ENCODE measurements around the gene POLDIP2.

Gene POLDIP2

GRCh38 chr17:28338056-28338768 is 19.1 kb downstream of the POLDIP2 start:
- DNase-seq (ENCODE audit: low read depth in 2 of 3, low spot score in 2 of 3), result no peak

GRCh38 chr17:28335959-28336871 is 21.1 kb downstream of the POLDIP2 start:
- DNase-seq (ENCODE audit: low read depth in 2 of 3, low spot score in 2 of 3), result no peak

- DNase-seq (ENCODE audit: low read depth in 2 of 3, low spot score in 2 of 3), result peak; percentile 73 to 94 (median 88)
Observed at GRCh38 chr17:28335201-28335958, 21.9 kb downstream of the POLDIP2 start, which contains the start of the genes IFT20 and TNFAIP1. Gene IFT20, minus strand, starts transcription at chr17:28335472. Its CDS starts 3,487 bp downstream, at chr17:28331985. Gene TNFAIP1, plus strand, starts transcription at chr17:28335761. Its CDS starts 3,761 bp downstream, at chr17:28339522.

GRCh38 chr17:28334666-28335200 is 22.6 kb downstream of the POLDIP2 start:
- no peak for DNase-seq (ENCODE audit: low read depth in 2 of 3, low spot score in 2 of 3)

GRCh38 chr17:28334171-28334570 is 23.2 kb downstream of the POLDIP2 start:
- no peak for DNase-seq (ENCODE audit: low read depth in 2 of 3, low spot score in 2 of 3)

- DNase-seq (ENCODE audit: low read depth in 2 of 3, low spot score in 2 of 3), result no peak
Observed at GRCh38 chr17:28333083-28333746, 24.1 kb downstream of the POLDIP2 start.

- DNase-seq (ENCODE audit: low read depth in 2 of 3, low spot score in 2 of 3), result no peak
Observed at GRCh38 chr17:28331891-28332420, 25.4 kb downstream of the POLDIP2 start.

- DNase-seq (ENCODE audit: low read depth in 2 of 3, low spot score in 2 of 3), result no peak
Observed at GRCh38 chr17:28330671-28331070, 26.7 kb downstream of the POLDIP2 start.

- no peak for DNase-seq (ENCODE audit: low read depth in 2 of 3, low spot score in 2 of 3)
Observed at GRCh38 chr17:28328325-28328724, 29.0 kb downstream of the POLDIP2 start.

- no peak for DNase-seq (ENCODE audit: low read depth in 2 of 3, low spot score in 2 of 3)
Observed at GRCh38 chr17:28327709-28328108, 29.6 kb downstream of the POLDIP2 start.

- no peak for DNase-seq (ENCODE audit: low read depth in 2 of 3, low spot score in 2 of 3)
Observed at GRCh38 chr17:28327031-28327607, 30.2 kb downstream of the POLDIP2 start.

- DNase-seq (ENCODE audit: low read depth in 2 of 3, low spot score in 2 of 3), result no peak
Observed at GRCh38 chr17:28326114-28326513, 31.2 kb downstream of the POLDIP2 start.

- no peak for DNase-seq (ENCODE audit: low read depth in 2 of 3, low spot score in 2 of 3)
Observed at GRCh38 chr17:28325211-28325610, 32.1 kb downstream of the POLDIP2 start.

GRCh38 chr17:28324781-28325180 is 32.5 kb downstream of the POLDIP2 start:
- no peak for DNase-seq (ENCODE audit: low read depth in 2 of 3, low spot score in 2 of 3)

- no peak for DNase-seq (ENCODE audit: low read depth in 2 of 3, low spot score in 2 of 3)
Observed at GRCh38 chr17:28324267-28324745, 33.0 kb downstream of the POLDIP2 start.

- no peak for DNase-seq (ENCODE audit: low read depth in 2 of 3, low spot score in 2 of 3)
Observed at GRCh38 chr17:28320215-28321061, 36.9 kb downstream of the POLDIP2 start.

- DNase-seq (ENCODE audit: low read depth in 2 of 3, low spot score in 2 of 3), result no peak
Observed at GRCh38 chr17:28319598-28319935, 37.8 kb downstream of the POLDIP2 start.

- DNase-seq (ENCODE audit: low read depth in 2 of 3, low spot score in 2 of 3), result peak; percentile 67 to 91 (median 87)
Observed at GRCh38 chr17:28318759-28319597, 38.3 kb downstream of the POLDIP2 start, which contains the start of gene TMEM97. Gene TMEM97, plus strand, starts transcription at chr17:28319200. Its CDS starts 40 bp downstream, at chr17:28319240.
